Measurements from ENCODE around the gene ING2.

- no peak for TF ChIP-seq EZH2phosphoT487 (IDR thresholded peaks at IDR 0.05; ENCODE audit: borderline replicate concordance)
- no peak for TF ChIP-seq EZH2 (IDR thresholded peaks at IDR 0.05)
- TF ChIP-seq POLR2AphosphoS5 (IDR thresholded peaks at IDR 0.05; ENCODE audit: low read depth, low read length), result no peak
- no peak for TF ChIP-seq RAD21 (IDR thresholded peaks at IDR 0.05; ENCODE audit: low read depth)
- TF ChIP-seq REST (IDR thresholded peaks at IDR 0.05; ENCODE audit: low read depth), result no peak
- no peak for TF ChIP-seq ZBTB33 (IDR thresholded peaks at IDR 0.05; ENCODE audit: extremely low read depth, insufficient replicate concordance, low read length)
- TF ChIP-seq CTCF (IDR thresholded peaks at IDR 0.05 in 2 of 3, conservative IDR thresholded peaks at IDR 0.05 in 1 of 3; ENCODE audit: borderline replicate concordance in 1 of 3, insufficient read depth in 1 of 3, low read depth in 2 of 3, low read length in 2 of 3), result no peak
- TF ChIP-seq SIN3A (IDR thresholded peaks at IDR 0.05; ENCODE audit: low read depth), result no peak
- no peak for TF ChIP-seq JUND (IDR thresholded peaks at IDR 0.05)
- no peak for TF ChIP-seq POLR2A (IDR thresholded peaks at IDR 0.05; ENCODE audit: borderline replicate concordance, extremely low read depth, insufficient read depth, insufficient read length)
- TF ChIP-seq EGR1 (IDR thresholded peaks at IDR 0.05; ENCODE audit: low read depth), result no peak
- no peak for TF ChIP-seq YY1 (IDR thresholded peaks at IDR 0.05; ENCODE audit: extremely low read depth, insufficient replicate concordance, low read depth, low read length)
- no peak for TF ChIP-seq ATF3 (IDR thresholded peaks at IDR 0.05)
These were observed 38.6 kb downstream of the ING2 start for GRCh38 chr4:183543435-183543834.

All from HCT116 (cell line).